Esophagus muscularis mucosa (tissue), 4 donors: ENCODE results near the gene RTN4.

Experiments
- CTCF ChIP-seq, 3 experiments: fragments of 200-600 bp in 2 of 3; fragments of 450-650 bp in 1 of 3; sonication (generic) in 2 of 3; IDR thresholded peaks; one replicate each; pipeline ENCODE4 v1.5.1; 2017 to 2019; ENCODE audit warnings: antibody characterized with exemption in 3 of 3, mild to moderate bottlenecking in 2 of 3, moderate library complexity in 1 of 3
- EP300 ChIP-seq: sonication (generic); formaldehyde crosslinking; IDR thresholded peaks from one replicate; pipeline ENCODE4 v1.6.1; 2017; ENCODE audit warnings: antibody characterized with exemption
- POLR2A ChIP-seq: fragments of 450-650 bp; IDR thresholded peaks from one replicate; pipeline ENCODE4 v1.6.1; 2017; ENCODE audit warnings: antibody characterized with exemption, moderate library complexity, mild to moderate bottlenecking, low read depth
- POLR2AphosphoS5 ChIP-seq, 2 donors: sonication (generic); formaldehyde crosslinking; IDR thresholded peaks; one replicate each; pipeline ENCODE4 v1.6.1; 2017; ENCODE audit warnings: antibody characterized with exemption in 2 of 2

DNA sequence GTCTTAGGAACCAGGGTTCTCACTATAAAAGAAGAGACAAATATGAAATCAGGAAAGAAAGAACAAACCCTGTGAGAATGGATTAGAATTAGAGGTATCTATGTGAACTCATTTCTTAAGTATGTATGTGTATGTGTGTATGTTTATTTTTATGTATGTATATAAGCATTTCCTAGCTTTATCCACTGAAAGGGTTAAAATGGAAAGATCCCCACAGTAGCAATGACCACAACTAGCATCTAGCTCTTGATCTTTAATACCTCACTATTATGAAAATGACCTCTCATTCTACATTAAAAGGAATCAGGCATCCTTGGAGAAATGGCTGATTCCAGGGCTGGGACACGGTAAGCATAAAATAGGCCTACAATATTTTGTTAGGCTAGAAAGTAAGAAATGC lies 31.6 kb downstream of the RTN4 start:
- TF ChIP-seq POLR2AphosphoS5 (IDR thresholded peaks at IDR 0.05) (no peak), CTCF (IDR thresholded peaks at IDR 0.05) (no peak), POLR2A (no peak), EP300 (no peak)
